ENCODE data around the gene C14orf132.

Gene C14orf132

GRCh38 chr14:96029089-96029645 is 10.0 kb upstream of the C14orf132 start:
- Mint-ChIP-seq H3K36me3 (ENCODE audit: low read depth) (no peaks in the 10 kb centered on the region), H3K4me1 (ENCODE audit: low read depth) (no peaks in the 10 kb centered on the region), H3K27me3 (ENCODE audit: low read depth) (peaks cover 4% of the 10 kb centered on the region), H3K9me3 (no peaks in the 10 kb centered on the region), H3K4me3 (no peak overlapping the region), H3K27ac (no peak overlapping the region)

- H3K9me3 Mint-ChIP-seq: no peaks in the 10 kb centered on the region
- H3K27me3 Mint-ChIP-seq (ENCODE audit: low read depth): peaks cover 7% of the 10 kb centered on the region
- no peaks in the 10 kb centered on the region for H3K4me1 Mint-ChIP-seq (ENCODE audit: low read depth)
- H3K27ac Mint-ChIP-seq: no peak overlapping the region
- no peaks in the 10 kb centered on the region for H3K36me3 Mint-ChIP-seq (ENCODE audit: low read depth)
- H3K4me3 Mint-ChIP-seq: no peak overlapping the region
Measured at GRCh38 chr14:96030108-96030760, 8.9 kb upstream of the C14orf132 start.

- no peak overlapping the region for H3K27ac Mint-ChIP-seq
- no peak overlapping the region for H3K4me3 Mint-ChIP-seq
- no peaks in the 10 kb centered on the region for H3K36me3 Mint-ChIP-seq (ENCODE audit: low read depth)
- peaks cover 13% of the 10 kb centered on the region for H3K27me3 Mint-ChIP-seq (ENCODE audit: low read depth)
- H3K9me3 Mint-ChIP-seq: no peaks in the 10 kb centered on the region
- no peaks in the 10 kb centered on the region for H3K4me1 Mint-ChIP-seq (ENCODE audit: low read depth)
Measured at GRCh38 chr14:96031691-96032090, 7.5 kb upstream of the C14orf132 start.

GRCh38 chr14:96035456-96035855 is 3.7 kb upstream of the C14orf132 start:
- peaks cover 42% of the 10 kb centered on the region for H3K27me3 Mint-ChIP-seq (ENCODE audit: low read depth)
- no peaks in the 10 kb centered on the region for H3K9me3 Mint-ChIP-seq
- H3K4me1 Mint-ChIP-seq (ENCODE audit: low read depth): peaks cover 4% of the 10 kb centered on the region
- no peak overlapping the region for H3K4me3 Mint-ChIP-seq
- H3K27ac Mint-ChIP-seq: no peak overlapping the region
- H3K36me3 Mint-ChIP-seq (ENCODE audit: low read depth): no peaks in the 10 kb centered on the region

- Mint-ChIP-seq H3K4me1 (ENCODE audit: low read depth) (peaks cover 4% of the 10 kb centered on the region), H3K27me3 (ENCODE audit: low read depth) (peaks cover 55% of the 10 kb centered on the region), H3K4me3 (peak overlapping the region; percentile 8), H3K27ac (no peak overlapping the region), H3K9me3 (no peaks in the 10 kb centered on the region), H3K36me3 (ENCODE audit: low read depth) (no peaks in the 10 kb centered on the region)
Measured at GRCh38 chr14:96037891-96038557, 1.1 kb upstream of the C14orf132 start.

- H3K36me3 Mint-ChIP-seq (ENCODE audit: low read depth): no peaks in the 10 kb centered on the region
- peak overlapping the region; percentile 34 for H3K27ac Mint-ChIP-seq
- no peaks in the 10 kb centered on the region for H3K9me3 Mint-ChIP-seq
- peak overlapping the region; percentile 38 for H3K4me3 Mint-ChIP-seq
- peaks cover 4% of the 10 kb centered on the region for H3K4me1 Mint-ChIP-seq (ENCODE audit: low read depth)
- H3K27me3 Mint-ChIP-seq (ENCODE audit: low read depth): peaks cover 51% of the 10 kb centered on the region
Measured at GRCh38 chr14:96038558-96038919, 623 bp upstream of the C14orf132 start.

GRCh38 chr14:96039633-96040311 is 610 bp downstream of the C14orf132 start:
- H3K9me3 Mint-ChIP-seq: no peaks in the 10 kb centered on the region
- no peaks in the 10 kb centered on the region for H3K36me3 Mint-ChIP-seq (ENCODE audit: low read depth)
- peaks cover 51% of the 10 kb centered on the region for H3K27me3 Mint-ChIP-seq (ENCODE audit: low read depth)
- no peak overlapping the region for H3K27ac Mint-ChIP-seq
- H3K4me3 Mint-ChIP-seq: peak overlapping the region; percentile 65
- peaks cover 4% of the 10 kb centered on the region for H3K4me1 Mint-ChIP-seq (ENCODE audit: low read depth)

GRCh38 chr14:96040828-96041371 is 1.7 kb downstream of the C14orf132 start:
- Mint-ChIP-seq H3K27me3 (ENCODE audit: low read depth) (peaks cover 47% of the 10 kb centered on the region), H3K4me1 (ENCODE audit: low read depth) (peaks cover 4% of the 10 kb centered on the region), H3K9me3 (no peaks in the 10 kb centered on the region), H3K4me3 (no peak overlapping the region), H3K27ac (no peak overlapping the region), H3K36me3 (ENCODE audit: low read depth) (no peaks in the 10 kb centered on the region)

- Mint-ChIP-seq H3K36me3 (ENCODE audit: low read depth) (no peaks in the 10 kb centered on the region), H3K4me1 (ENCODE audit: low read depth) (peaks cover 4% of the 10 kb centered on the region), H3K27ac (no peak overlapping the region), H3K9me3 (no peaks in the 10 kb centered on the region), H3K4me3 (no peak overlapping the region), H3K27me3 (ENCODE audit: low read depth) (peaks cover 37% of the 10 kb centered on the region)
Measured at GRCh38 chr14:96042248-96042930, 3.2 kb downstream of the C14orf132 start.

GRCh38 chr14:96046630-96047029 is 7.5 kb downstream of the C14orf132 start:
- Mint-ChIP-seq H3K4me1 (ENCODE audit: low read depth) (no peaks in the 10 kb centered on the region), H3K36me3 (ENCODE audit: low read depth) (no peaks in the 10 kb centered on the region), H3K9me3 (no peaks in the 10 kb centered on the region), H3K4me3 (no peak overlapping the region), H3K27ac (no peak overlapping the region), H3K27me3 (ENCODE audit: low read depth) (peaks cover 1% of the 10 kb centered on the region)

- Mint-ChIP-seq H3K36me3 (ENCODE audit: low read depth) (no peaks in the 10 kb centered on the region), H3K4me3 (no peak overlapping the region), H3K9me3 (no peaks in the 10 kb centered on the region), H3K4me1 (ENCODE audit: low read depth) (no peaks in the 10 kb centered on the region), H3K27ac (no peak overlapping the region), H3K27me3 (ENCODE audit: low read depth) (no peaks in the 10 kb centered on the region)
Measured at GRCh38 chr14:96047101-96047500, 7.9 kb downstream of the C14orf132 start.

GRCh38 chr14:96049932-96050331 is 10.8 kb downstream of the C14orf132 start:
- H3K36me3 Mint-ChIP-seq (ENCODE audit: low read depth): no peaks in the 10 kb centered on the region
- H3K27ac Mint-ChIP-seq: no peak overlapping the region
- H3K27me3 Mint-ChIP-seq (ENCODE audit: low read depth): no peaks in the 10 kb centered on the region

GRCh38 chr14:96050482-96050881 is 11.3 kb downstream of the C14orf132 start:
- no peak overlapping the region for H3K4me3 Mint-ChIP-seq
- no peak overlapping the region for H3K27ac Mint-ChIP-seq
- H3K9me3 Mint-ChIP-seq: no peaks in the 10 kb centered on the region
- no peaks in the 10 kb centered on the region for H3K36me3 Mint-ChIP-seq (ENCODE audit: low read depth)
- no peaks in the 10 kb centered on the region for H3K4me1 Mint-ChIP-seq (ENCODE audit: low read depth)
- no peaks in the 10 kb centered on the region for H3K27me3 Mint-ChIP-seq (ENCODE audit: low read depth)

More at GRCh38 chr14:96049932-96050331, 10.8 kb downstream of the C14orf132 start:
- no peak overlapping the region for H3K4me3 Mint-ChIP-seq
- no peaks in the 10 kb centered on the region for H3K9me3 Mint-ChIP-seq
- H3K4me1 Mint-ChIP-seq (ENCODE audit: low read depth): no peaks in the 10 kb centered on the region

GRCh38 chr14:96051231-96051630 is 12.1 kb downstream of the C14orf132 start:
- H3K4me1 Mint-ChIP-seq (ENCODE audit: low read depth): no peaks in the 10 kb centered on the region
- H3K27ac Mint-ChIP-seq: no peak overlapping the region
- H3K36me3 Mint-ChIP-seq (ENCODE audit: low read depth): no peaks in the 10 kb centered on the region
- H3K27me3 Mint-ChIP-seq (ENCODE audit: low read depth): no peaks in the 10 kb centered on the region
- no peak overlapping the region for H3K4me3 Mint-ChIP-seq
- no peaks in the 10 kb centered on the region for H3K9me3 Mint-ChIP-seq
